Measurements from ENCODE around the gene UBE2H.
"Not testable (repeated sequence)": the region's sequence is repeated elsewhere in the genome, so short reads cannot be mapped to it uniquely, and the experiment has no call there.

The UBE2H gene

DNA sequence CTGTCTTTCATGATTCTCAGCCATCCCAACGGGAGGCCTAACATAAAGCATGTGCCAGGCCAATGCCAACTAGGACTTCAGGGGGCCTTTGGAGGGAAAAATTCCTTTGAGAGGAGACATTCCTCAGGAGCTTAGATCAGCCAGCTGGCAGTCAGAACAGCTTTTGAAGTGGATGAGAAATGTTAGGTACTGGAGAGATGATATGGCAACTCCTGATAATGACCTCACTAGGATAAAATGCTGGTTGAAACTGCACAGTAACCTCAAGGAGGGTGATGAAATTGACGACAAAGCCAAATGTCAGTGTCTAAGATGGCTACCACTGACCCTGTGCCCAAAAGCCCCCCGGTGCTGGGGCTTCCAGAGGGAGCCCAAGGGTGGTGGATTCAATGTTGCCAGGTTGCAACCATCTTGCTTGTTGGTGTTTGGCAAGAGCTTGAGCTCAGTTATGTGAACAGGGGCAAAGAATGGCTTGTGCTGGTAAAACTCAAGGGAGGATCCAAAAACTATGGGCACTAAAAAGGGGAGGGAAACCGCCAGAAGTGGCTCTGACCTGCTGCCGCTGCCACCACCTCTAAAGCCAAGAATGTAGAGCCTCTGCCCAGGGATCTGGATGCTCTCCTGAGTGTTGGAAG lies 121.2 kb downstream of the UBE2H start:
- TF ChIP-seq, protein P1, sequence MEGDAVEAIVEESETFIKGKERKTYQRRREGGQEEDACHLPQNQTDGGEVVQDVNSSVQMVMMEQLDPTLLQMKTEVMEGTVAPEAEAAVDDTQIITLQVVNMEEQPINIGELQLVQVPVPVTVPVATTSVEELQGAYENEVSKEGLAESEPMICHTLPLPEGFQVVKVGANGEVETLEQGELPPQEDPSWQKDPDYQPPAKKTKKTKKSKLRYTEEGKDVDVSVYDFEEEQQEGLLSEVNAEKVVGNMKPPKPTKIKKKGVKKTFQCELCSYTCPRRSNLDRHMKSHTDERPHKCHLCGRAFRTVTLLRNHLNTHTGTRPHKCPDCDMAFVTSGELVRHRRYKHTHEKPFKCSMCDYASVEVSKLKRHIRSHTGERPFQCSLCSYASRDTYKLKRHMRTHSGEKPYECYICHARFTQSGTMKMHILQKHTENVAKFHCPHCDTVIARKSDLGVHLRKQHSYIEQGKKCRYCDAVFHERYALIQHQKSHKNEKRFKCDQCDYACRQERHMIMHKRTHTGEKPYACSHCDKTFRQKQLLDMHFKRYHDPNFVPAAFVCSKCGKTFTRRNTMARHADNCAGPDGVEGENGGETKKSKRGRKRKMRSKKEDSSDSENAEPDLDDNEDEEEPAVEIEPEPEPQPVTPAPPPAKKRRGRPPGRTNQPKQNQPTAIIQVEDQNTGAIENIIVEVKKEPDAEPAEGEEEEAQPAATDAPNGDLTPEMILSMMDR (IDR thresholded peaks at IDR 0.05; ENCODE audit: extremely low read depth, missing control alignments): no peak
- DNase-seq (ENCODE audit: low spot score): no peak

DNA sequence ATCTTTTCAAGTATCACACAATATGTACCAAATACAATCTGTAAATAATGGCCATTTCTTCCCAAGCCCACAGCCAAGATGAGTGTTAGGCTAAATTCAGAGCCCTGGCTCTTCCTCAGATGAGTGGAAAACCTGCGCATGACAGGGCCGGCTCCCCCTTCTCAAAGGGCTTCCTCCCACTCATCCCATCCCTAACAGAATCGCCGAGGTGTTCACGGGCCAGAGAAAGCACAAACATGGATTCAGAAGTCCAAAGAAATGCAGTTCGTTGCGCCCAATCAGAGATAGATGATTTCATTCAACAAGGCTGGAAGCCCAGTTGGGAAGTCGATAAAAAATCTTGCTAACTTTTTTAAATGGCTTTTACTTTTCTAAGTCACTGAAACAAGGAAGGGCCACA lies 121.8 kb downstream of the UBE2H start:
- TF ChIP-seq, protein P1 (IDR thresholded peaks at IDR 0.05; ENCODE audit: extremely low read depth, missing control alignments): no peak
- no peak for DNase-seq (ENCODE audit: low spot score)

DNA sequence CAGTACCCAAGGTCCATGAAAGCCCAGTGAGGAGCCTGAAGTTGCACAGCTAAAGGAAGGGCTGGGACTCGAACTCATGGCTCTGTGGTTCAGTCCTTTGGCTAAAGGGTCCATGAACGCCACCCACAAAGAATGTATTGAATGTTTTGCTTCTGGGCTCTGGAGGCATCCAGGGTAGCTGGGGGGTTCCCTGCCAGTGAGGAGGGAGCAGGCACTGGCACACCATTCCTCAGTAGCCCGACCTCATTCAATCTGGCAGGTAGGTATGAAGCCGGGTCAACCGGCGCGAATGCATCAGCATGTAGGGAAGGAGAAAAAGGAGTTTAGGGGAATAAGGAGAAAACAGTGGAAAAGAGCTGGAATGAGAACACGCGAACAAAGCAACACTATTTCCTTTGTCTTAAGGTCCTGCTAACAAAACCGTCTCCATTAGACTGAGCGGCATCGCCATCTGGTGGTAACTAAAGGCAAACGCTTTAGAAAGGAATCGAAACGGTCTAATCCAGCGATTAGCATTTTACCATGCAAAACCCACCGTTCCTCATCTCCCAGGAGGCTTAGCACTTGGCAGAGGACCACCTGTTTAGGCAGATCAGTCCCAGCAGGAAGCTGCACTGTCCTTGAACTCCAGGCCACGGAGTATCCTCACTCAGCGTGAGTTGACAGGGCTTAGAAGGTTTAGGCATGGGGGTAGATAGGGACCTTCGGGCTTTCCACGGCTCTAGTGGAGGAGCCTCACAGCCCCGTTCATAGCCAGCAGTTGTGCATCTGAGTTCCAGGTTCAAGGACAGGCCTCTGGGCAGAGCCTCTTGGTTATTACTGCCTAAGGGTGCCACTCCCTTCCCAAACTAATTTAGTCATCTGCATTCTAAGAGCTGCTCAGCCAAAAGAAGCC lies 122.8 kb downstream of the UBE2H start:
- TF ChIP-seq, protein P1 (IDR thresholded peaks at IDR 0.05; ENCODE audit: extremely low read depth, missing control alignments): peak; percentile 68
- peak; percentile 68 for DNase-seq (ENCODE audit: low spot score)

DNA sequence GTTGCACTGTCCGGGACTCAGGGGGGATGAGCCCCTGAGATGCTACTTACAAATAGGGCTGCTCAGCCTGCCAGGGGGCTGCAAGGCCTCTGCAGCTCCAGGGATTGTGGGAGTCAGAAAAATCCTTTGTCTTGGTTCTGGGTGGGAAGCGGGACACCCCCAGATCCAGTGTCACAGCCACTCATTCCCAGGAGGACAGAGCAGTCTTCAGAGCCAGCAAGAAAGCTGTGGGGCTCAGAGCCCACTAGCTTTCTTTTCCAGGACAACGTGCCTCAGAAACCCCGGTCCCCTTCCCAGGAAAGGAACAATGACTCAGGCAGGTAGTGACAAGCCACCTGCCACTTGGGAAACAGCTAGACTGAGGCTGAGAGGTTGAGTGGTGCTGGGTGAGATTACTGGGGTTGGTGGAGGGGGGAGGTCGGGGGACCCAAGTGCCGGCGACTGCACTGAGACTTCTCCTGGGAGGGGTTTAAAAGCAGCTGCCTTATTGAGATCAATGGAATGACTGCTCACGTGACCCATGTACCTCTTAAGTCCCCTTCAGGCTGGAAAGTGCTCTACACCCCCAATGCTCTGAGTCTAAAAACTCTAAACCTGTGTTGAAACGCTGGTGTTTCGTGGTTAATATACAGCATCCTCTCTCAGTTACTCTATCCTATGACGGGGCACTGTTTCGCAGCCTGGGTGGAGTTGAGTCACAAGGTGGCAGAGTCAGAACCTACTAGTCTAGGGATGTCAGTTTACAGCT lies 123.6 kb downstream of the UBE2H start:
- TF ChIP-seq, protein P1 (IDR thresholded peaks at IDR 0.05; ENCODE audit: extremely low read depth, missing control alignments): no peak
- no peak for DNase-seq (ENCODE audit: low spot score)

DNA sequence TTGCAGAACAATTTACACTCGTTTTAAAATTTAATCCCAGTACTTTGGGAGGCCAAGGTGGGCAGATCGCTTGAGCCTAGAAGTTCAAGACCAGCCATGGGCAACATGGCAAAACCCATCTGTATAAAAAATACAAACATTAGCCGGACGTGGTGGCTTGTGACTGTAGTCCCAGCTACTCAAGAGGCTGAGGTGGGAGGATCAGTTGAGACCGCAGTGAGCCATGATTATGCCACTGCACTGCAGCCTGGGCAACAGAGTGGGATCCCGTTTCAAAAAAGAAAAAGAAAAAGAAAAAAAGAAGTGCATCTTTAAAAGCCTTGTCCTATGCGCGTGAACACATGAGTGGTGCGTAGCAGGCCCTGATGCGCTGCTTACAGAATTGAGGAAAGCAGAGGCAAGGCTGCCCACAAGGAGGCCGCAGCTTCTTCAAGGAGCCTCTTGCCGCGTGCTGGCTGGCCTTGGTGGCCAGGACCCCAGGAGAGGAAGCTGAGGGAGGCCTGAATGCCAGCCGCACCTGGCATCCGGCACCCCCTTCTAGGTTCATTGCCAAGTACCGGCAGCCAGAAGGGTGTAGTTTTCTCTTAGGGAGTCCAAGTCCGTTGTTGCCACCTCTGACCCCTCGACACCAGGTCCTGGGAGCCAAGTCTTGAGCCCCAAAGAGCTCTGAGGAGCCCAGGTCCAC lies 124.5 kb downstream of the UBE2H start:
- no peak for DNase-seq (ENCODE audit: low spot score)
- TF ChIP-seq, protein P1 (IDR thresholded peaks at IDR 0.05; ENCODE audit: extremely low read depth, missing control alignments): no peak

DNA sequence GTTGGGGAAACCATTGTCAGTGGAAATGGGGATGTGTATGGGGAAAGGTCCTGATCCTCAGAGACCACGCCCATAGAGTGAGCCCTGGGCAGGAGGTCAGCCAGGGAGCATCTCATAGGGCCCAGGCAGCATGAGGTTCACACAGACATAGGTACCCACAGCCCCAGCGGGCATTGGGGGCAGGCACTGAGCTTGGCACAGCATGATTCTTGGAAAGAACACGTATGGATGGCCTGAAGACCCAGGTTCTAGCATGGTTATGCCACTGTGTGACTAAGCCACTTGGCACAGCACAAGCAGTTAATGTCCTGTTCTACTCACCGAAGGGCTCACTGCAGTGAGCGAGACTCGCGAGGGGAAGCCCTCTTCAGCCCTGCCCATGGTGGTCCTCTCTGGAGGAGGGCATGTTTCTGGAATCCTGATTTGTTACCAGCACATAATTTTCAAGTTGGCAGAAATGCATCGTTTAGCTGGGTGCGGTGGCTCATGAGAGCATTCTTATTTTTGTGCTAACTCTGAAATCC lies 125.2 kb downstream of the UBE2H start:
- no peak for DNase-seq (ENCODE audit: low spot score)
- TF ChIP-seq, protein P1 (IDR thresholded peaks at IDR 0.05; ENCODE audit: extremely low read depth, missing control alignments): no peak

DNA sequence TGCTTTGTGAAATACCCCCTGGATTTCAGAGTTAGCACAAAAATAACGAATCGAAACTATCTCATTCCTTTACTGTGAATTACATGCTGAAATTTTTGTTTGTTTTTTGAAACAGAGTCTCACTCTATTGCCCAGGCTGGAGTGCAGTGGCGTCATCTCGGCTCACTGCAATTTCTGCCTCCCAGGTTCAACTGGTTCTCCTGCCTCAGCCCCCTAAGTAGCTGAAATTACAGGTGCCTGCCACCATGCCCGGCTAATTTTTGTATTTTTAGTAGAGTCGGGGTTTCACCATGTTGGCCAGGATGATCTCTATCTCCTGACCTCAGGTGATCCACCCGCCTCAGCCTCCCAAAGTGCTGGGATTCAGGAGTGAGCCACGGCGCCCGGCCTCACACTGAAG lies 125.9 kb downstream of the UBE2H start:
- DNase-seq (ENCODE audit: low spot score): not testable (repeated sequence)

All from GM20000 (cell line).